ENCODE measurements around the gene TTC38. TPM values are rescaled to one million over a fixed set of nuclear protein-coding genes. Genes with fewer than 3 reads are reported as not detected.

The TTC38 gene
- polyA plus RNA-seq, 2 of the 4 experiments (the other 2 are of a cell fraction): 12.4 to 22.1 TPM

DNA sequence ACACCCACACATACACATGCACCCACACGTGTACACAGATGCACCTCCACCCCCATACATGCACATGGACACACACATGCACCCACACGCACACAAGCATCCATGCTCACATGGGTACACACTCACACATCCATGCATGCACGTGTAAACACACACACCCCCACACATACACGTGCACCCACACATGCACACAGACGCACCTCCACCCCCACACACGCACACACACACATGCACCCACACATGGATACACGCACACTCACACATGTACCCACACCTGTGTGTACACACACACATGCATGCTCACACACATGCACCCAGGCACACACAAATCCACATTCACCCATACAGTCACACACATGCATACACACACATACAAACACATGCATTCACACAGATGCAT, 42.2 kb upstream of the TTC38 start:
- POLR2A ChIA-PET: no interaction called here
- CTCF ChIA-PET: no interaction called here
- FAIRE-seq (no peak), ATAC-seq (no peak), DNase-seq (ENCODE audit: low read depth in 1 of 2, low spot score in 1 of 2) (no peak)
- Histone ChIP-seq H3K4me1 (no peaks in the 10 kb centered on the region), H3K27ac (no peak overlapping the region), H3K4me3 (no peak overlapping the region), H3K4me2 (no peak overlapping the region), H3K9me3 (no peaks in the 10 kb centered on the region)
- WGBS (ENCODE audit: missing lambda C conversion rate): 85% methylated on average over 6 of the region's 7 CpGs
- TF ChIP-seq RAD21 (conservative IDR thresholded peaks at IDR 0.05 in 1 of 2, IDR thresholded peaks at IDR 0.05 in 1 of 2) (no peak), GATA3 (IDR thresholded peaks at IDR 0.05; ENCODE audit: borderline replicate concordance) (no peak), NPAS2 (CRISPR knock-in tag; IDR thresholded peaks at IDR 0.05; ENCODE audit: borderline replicate concordance) (no peak), PHF8 (IDR thresholded peaks at IDR 0.05; ENCODE audit: borderline replicate concordance, low read depth) (no peak), JUN (IDR thresholded peaks at IDR 0.05) (no peak), HOXB13 (CRISPR knock-in tag; IDR thresholded peaks at IDR 0.05; ENCODE audit: low read depth) (no peak), POLR2AphosphoS2 (conservative IDR thresholded peaks at IDR 0.05; ENCODE audit: low read length) (no peak), NFE2L2 (conservative IDR thresholded peaks at IDR 0.05; ENCODE audit: low read length) (no peak), KDM1A (IDR thresholded peaks at IDR 0.05; ENCODE audit: low read depth) (no peak), RNF2 (IDR thresholded peaks at IDR 0.05; ENCODE audit: borderline replicate concordance, low read depth) (no peak), CHD4 (IDR thresholded peaks at IDR 0.05; ENCODE audit: borderline replicate concordance) (no peak), ZFP36 (IDR thresholded peaks at IDR 0.05; ENCODE audit: borderline replicate concordance, partially characterized antibody) (no peak), ZNF302 (CRISPR knock-in tag; IDR thresholded peaks at IDR 0.05) (no peak), ZC3H11A (IDR thresholded peaks at IDR 0.05) (no peak), MYC (IDR thresholded peaks at IDR 0.05; ENCODE audit: borderline replicate concordance, low read length) (no peak), EHF (CRISPR knock-in tag; IDR thresholded peaks at IDR 0.05) (no peak)
- TF ChIP-seq, protein P1, sequence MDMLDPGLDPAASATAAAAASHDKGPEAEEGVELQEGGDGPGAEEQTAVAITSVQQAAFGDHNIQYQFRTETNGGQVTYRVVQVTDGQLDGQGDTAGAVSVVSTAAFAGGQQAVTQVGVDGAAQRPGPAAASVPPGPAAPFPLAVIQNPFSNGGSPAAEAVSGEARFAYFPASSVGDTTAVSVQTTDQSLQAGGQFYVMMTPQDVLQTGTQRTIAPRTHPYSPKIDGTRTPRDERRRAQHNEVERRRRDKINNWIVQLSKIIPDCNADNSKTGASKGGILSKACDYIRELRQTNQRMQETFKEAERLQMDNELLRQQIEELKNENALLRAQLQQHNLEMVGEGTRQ (IDR thresholded peaks at IDR 0.05): no peak

DNA sequence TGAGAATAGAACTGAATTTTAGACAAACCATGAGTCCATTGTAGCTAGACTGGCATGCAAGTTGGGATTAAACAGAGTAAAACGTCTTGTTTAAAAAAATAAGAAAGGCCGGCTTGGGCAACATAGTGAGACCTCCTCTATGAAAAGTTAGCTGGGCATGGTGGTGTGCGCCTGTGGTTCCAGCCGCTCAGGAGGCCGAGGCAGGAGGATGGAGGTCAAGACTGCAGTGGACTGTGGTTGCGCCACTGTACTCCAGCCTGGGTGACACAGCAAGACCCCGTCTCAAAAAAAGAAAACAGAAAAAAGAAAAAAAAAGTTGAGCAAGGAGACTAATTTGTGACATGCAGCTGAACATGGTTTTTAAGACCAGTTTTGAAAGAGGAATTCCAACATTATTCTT, 41.2 kb upstream of the TTC38 start:
- FAIRE-seq (no peak), DNase-seq (ENCODE audit: low read depth in 1 of 2, low spot score in 1 of 2) (no peak), ATAC-seq (no peak)
- Histone ChIP-seq H3K4me2 (no peak overlapping the region), H3K27ac (no peak overlapping the region), H3K4me3 (no peak overlapping the region), H3K9me3 (no peaks in the 10 kb centered on the region), H3K4me1 (no peaks in the 10 kb centered on the region)
- TF ChIP-seq POLR2AphosphoS2 (conservative IDR thresholded peaks at IDR 0.05; ENCODE audit: low read length) (no peak), RCOR1 (IDR thresholded peaks at IDR 0.05; ENCODE audit: low read depth, low read length) (no peak), JUNB (IDR thresholded peaks at IDR 0.05) (no peak)
- ChIA-PET CTCF (interaction anchor here (1.2 kb wide), 1 partner anchor 15 kb away, joined by 3 read pairs; no protein-coding TSS in a partner anchor), POLR2A (no interaction called here)
- 77% methylated on average over 7 of the region's 7 CpGs for WGBS (ENCODE audit: missing lambda C conversion rate)

DNA sequence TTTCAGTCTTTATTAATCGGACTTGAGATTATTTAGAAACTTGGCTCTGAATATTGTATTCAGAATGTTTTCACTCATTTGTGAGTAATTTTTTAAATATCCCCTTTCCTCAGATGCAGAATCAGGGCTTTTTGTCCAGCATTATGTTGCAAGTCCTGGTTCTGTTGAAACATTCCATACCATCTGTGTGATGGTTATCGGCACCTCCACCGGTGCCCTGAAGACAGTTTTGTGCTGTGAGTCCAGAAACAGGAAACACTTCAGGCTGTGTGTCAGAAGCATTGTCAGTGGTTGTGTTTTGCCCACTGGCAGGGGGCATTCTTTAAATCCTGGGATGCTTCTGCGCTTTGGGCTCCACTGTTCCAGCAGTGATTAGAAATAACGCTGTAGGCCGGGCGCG, 38.1 kb upstream of the TTC38 start:
- DNase-seq (ENCODE audit: low read depth in 1 of 2, low spot score in 1 of 2): no peak
- no peak overlapping the region for H3K27ac ChIP-seq
- 92% methylated on average over 8 of the region's 8 CpGs for WGBS (ENCODE audit: missing lambda C conversion rate)
- H3K4me3 ChIP-seq: no peak overlapping the region
- POLR2A ChIA-PET: no interaction called here
- FAIRE-seq: no peak
- no peak for ATAC-seq
- no peaks in the 10 kb centered on the region for H3K9me3 ChIP-seq
- no peak for TF ChIP-seq KDM1A (IDR thresholded peaks at IDR 0.05; ENCODE audit: low read depth)
- no peak for TF ChIP-seq KDM5A (IDR thresholded peaks at IDR 0.05)
- TF ChIP-seq FOXS1 (CRISPR knock-in tag; IDR thresholded peaks at IDR 0.05): no peak
- TF ChIP-seq ESRRA (IDR thresholded peaks at IDR 0.05; ENCODE audit: borderline replicate concordance, low read length): no peak
- no peak for TF ChIP-seq MAFK (IDR thresholded peaks at IDR 0.05; ENCODE audit: partially characterized antibody)
- no peaks in the 10 kb centered on the region for H3K4me1 ChIP-seq
- CTCF ChIA-PET: no interaction called here
- no peak overlapping the region for H3K4me2 ChIP-seq
